Measurements from ENCODE around the gene KRTAP2-3.

DNA sequence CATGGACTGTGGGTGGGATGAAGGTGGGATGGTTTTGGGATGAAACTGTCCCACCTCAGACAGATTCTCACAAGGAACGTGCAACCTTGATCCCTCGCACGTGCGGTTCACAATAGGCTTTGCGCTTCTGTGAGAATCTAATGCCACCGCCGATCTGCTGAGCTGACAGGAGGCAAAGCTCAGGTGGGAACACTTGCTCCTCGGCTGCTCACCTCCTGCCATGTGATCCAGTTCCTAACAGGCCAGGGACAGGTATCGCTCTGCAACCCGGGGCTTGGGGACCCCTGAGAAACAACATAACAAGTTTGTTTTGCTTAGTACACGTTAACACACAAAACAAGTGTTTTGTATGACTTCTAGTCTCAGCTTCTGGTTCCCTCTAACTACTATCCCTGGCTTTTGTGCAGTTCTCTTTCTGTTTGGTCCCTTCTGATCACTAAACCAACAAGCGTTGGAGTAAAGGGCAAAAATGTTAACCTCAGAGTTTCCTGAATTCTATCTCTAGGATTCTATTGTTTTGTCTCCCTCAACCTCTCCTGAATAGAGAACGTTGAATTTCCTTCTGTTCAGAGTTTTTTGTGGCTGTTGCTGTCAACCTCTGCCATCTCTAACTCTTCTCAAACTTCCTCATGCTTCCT is 43.2 kb downstream of the KRTAP2-3 start:
- TF ChIP-seq POLR2A (IDR thresholded peaks at IDR 0.05; ENCODE audit: low read depth, low read length) = no peak
- no peak for TF ChIP-seq TAF1 (IDR thresholded peaks at IDR 0.05; ENCODE audit: borderline replicate concordance, low read depth, low read length)

Data from GM12892 (cell line).